Neural progenitor cell (in vitro differentiated cells): ENCODE measurements around the gene CDK5RAP2.

ENCODE experiments used
- EZH2 ChIP-seq: fragments of 200-600 bp; sonication (generic); IDR thresholded peaks from 2 replicates; pipeline ENCODE4 v1.6.1; 2017; ENCODE audit warnings: antibody characterized with exemption, mild to moderate bottlenecking, moderate library complexity
- EZH2phosphoT487 ChIP-seq: fragments of 200-600 bp; sonication (generic); IDR thresholded peaks from 2 replicates; pipeline ENCODE4 v1.6.1; 2017; ENCODE audit warnings: antibody characterized with exemption
- TF ChIP-seq, protein P1 (sequence below): fragments of 200-600 bp; sonication (generic); IDR thresholded peaks from 2 replicates; pipeline ENCODE4 v1.5.1; 2017; ENCODE audit warnings: antibody characterized with exemption, mild to moderate bottlenecking

DNA sequence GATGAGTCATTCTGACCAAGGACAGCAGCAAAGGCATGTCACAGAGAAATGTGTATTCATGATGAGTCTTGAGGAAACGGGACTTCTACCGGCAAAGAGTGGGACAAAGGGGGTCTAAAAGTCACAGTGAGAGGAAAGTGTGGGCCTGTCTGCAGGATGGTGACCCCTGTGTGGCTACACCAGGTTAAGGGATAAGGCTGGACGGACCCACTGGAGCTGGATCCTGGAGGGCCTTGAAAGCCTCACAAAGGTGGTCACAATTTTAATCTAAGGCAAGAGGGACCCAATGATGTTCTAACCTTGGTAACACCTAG is 176.5 kb downstream of the CDK5RAP2 start:
- TF ChIP-seq, protein P1, sequence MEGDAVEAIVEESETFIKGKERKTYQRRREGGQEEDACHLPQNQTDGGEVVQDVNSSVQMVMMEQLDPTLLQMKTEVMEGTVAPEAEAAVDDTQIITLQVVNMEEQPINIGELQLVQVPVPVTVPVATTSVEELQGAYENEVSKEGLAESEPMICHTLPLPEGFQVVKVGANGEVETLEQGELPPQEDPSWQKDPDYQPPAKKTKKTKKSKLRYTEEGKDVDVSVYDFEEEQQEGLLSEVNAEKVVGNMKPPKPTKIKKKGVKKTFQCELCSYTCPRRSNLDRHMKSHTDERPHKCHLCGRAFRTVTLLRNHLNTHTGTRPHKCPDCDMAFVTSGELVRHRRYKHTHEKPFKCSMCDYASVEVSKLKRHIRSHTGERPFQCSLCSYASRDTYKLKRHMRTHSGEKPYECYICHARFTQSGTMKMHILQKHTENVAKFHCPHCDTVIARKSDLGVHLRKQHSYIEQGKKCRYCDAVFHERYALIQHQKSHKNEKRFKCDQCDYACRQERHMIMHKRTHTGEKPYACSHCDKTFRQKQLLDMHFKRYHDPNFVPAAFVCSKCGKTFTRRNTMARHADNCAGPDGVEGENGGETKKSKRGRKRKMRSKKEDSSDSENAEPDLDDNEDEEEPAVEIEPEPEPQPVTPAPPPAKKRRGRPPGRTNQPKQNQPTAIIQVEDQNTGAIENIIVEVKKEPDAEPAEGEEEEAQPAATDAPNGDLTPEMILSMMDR: no peak
- TF ChIP-seq EZH2 (no peak), EZH2phosphoT487 (no peak)
